ENCODE data around the gene NSUN7.

Gene NSUN7

DNA sequence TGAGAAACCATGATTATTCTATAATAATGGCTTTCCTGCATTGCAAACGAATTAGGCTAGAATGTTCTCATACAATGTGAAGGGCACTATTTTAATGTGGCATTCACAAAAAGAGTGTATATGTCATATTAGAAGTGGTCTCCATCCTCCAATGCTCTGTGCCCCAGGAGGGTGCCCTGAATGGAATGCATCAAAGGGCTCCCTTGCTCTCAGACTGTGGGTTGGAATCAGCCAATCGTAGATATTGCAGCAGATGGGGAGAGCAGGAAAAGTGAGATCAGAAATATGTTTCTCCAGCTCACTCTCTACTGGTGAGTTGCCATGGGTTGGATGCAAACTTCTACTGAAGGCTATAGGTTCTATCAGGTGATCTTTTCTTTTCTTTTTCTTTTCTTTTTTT is 11.9 kb upstream of the NSUN7 start:
- intact Hi-C loops (cut with DNase I; ENCODE audit: low total_unique reads) = no loop called here
- no peak overlapping the region for H3K27ac ChIP-seq
- TF ChIP-seq, protein P1, sequence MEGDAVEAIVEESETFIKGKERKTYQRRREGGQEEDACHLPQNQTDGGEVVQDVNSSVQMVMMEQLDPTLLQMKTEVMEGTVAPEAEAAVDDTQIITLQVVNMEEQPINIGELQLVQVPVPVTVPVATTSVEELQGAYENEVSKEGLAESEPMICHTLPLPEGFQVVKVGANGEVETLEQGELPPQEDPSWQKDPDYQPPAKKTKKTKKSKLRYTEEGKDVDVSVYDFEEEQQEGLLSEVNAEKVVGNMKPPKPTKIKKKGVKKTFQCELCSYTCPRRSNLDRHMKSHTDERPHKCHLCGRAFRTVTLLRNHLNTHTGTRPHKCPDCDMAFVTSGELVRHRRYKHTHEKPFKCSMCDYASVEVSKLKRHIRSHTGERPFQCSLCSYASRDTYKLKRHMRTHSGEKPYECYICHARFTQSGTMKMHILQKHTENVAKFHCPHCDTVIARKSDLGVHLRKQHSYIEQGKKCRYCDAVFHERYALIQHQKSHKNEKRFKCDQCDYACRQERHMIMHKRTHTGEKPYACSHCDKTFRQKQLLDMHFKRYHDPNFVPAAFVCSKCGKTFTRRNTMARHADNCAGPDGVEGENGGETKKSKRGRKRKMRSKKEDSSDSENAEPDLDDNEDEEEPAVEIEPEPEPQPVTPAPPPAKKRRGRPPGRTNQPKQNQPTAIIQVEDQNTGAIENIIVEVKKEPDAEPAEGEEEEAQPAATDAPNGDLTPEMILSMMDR (IDR thresholded peaks at IDR 0.05) = no peak

DNA sequence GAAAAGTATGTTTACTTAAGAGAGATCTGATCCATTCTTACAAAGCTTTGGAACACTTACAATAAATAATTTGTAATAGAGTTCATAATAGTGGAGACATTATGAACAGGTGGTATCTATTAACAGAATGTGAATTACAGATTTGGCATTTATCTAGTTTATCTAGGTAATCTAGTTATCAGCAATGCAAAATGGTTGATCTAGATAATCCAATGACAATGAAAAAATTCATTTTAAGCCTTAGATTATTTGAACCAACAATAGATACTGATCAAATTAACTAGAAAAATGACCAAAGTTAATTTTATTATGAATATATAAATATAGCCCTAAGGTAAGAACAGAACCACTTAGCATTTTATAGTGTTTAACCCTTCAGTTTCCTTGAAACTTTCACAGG is 10.4 kb upstream of the NSUN7 start:
- intact Hi-C loops (cut with DNase I; ENCODE audit: low total_unique reads) = no loop called here
- H3K36me3 ChIP-seq = no peaks in the 10 kb centered on the region
- no peak overlapping the region for H3K4me3 ChIP-seq
- H3K4me1 ChIP-seq = no peaks in the 10 kb centered on the region
- DNase-seq = no peak
- H3K27ac ChIP-seq = no peak overlapping the region
- no peaks in the 10 kb centered on the region for H3K27me3 ChIP-seq
- TF ChIP-seq, protein P1 (IDR thresholded peaks at IDR 0.05) = no peak
- H3K9me3 ChIP-seq = no peaks in the 10 kb centered on the region

More for the DNA sequence above, 11.9 kb upstream of the NSUN7 start:
- H3K9me3 ChIP-seq = no peaks in the 10 kb centered on the region
- DNase-seq = no peak
- H3K4me1 ChIP-seq = no peaks in the 10 kb centered on the region
- H3K4me3 ChIP-seq = no peak overlapping the region
- H3K36me3 ChIP-seq = no peaks in the 10 kb centered on the region
- H3K27me3 ChIP-seq = no peaks in the 10 kb centered on the region

DNA sequence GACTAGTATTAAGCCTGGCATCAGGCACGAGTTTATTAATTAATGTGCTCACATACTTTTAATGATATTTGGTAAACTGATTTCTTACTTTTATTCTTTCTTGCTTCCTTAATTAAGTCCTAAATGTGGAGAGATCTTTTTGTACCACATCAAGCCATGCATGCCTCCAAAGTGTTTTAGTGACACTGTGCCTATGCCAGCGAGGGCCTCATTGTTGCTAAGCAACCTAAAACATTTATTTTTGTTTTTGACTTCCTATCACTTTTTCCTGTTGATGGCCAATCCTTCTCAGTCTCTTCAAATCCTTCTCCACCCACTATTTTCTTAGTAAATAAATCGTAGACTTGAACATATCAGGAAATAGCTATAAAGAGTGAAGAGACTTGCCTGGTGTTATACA is 5.5 kb upstream of the NSUN7 start:
- Histone ChIP-seq H3K27me3 (no peaks in the 10 kb centered on the region), H3K27ac (no peak overlapping the region), H3K4me1 (no peaks in the 10 kb centered on the region), H3K9me3 (no peaks in the 10 kb centered on the region), H3K36me3 (no peaks in the 10 kb centered on the region), H3K4me3 (no peak overlapping the region)
- TF ChIP-seq, protein P1 (IDR thresholded peaks at IDR 0.05) = no peak
- DNase-seq = no peak
- intact Hi-C loops (cut with DNase I; ENCODE audit: low total_unique reads) = loop anchor here (10.0 kb wide), 1 partner anchor 161 kb away; no protein-coding TSS in a partner anchor

DNA sequence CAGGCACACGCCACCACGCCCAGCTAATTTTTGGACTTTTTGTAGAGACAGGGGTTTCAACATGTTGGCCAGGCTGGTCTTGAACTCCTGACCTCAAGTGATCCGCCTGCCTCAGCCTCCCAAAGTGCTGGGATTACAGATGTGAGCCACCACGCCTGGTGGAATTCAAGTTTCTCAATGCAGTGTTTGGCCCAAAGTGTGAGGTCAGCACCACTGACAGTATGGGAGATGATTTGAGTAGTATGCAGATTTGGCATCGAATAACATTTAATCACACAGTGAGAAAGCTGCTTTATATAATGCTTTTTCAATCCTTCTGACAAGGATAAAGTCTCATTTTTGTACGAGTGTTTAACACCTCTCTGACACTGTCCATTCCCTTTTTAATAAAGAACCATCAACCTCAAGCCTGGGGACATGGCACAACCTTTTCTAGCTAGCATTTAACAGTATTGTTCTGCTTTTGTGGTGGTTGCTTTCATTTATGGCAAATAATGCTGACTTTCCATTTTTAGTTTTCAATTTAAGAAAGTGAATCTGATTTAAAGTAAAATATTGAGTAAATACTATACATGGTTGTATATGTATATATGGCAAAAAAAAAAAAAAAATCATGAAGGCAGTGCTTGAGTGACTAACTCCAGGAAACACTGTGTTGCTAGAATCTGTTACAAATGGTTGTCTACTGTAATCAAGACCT is 4.3 kb upstream of the NSUN7 start:
- intact Hi-C loops (cut with DNase I; ENCODE audit: low total_unique reads) = loop anchor here (10.0 kb wide), 1 partner anchor 159 kb away; no protein-coding TSS in a partner anchor
- no peak overlapping the region for H3K27ac ChIP-seq
- H3K4me3 ChIP-seq = no peak overlapping the region
- no peak for DNase-seq
- TF ChIP-seq, protein P1 (IDR thresholded peaks at IDR 0.05) = no peak
- H3K27me3 ChIP-seq = no peaks in the 10 kb centered on the region
- H3K36me3 ChIP-seq = no peaks in the 10 kb centered on the region
- H3K4me1 ChIP-seq = peaks cover 0 to 7% (median 2%) of the 10 kb centered on the region in 4 donors
- no peaks in the 10 kb centered on the region for H3K9me3 ChIP-seq

DNA sequence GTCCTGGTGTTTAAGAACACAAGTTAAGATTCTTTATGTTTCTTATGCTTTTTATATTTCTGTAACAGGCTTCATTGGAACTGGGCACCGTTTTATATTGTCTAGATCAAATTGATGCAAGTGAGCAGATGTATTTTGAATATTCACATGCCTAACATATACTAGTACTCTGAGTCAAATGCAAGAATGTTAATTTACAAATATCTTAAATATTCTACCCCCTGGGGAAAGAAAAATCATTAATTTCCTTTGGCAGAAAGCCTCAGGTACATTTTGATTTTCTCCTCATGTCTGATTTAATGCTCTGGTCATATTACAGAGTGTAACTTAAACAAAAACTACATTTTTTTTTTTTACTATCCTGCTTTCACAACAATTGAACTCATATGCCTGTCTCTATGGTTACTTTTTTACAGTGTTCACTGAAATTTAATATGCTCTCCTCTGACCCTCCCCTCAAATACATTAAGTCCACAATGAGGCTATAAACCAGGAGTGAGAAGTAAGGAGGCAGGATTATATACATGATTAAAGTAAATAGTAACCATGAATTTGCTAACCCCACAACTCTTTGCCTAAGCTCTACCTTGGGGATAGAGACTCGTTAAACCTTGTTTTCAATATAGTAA is 2.4 kb upstream of the NSUN7 start:
- no peaks in the 10 kb centered on the region for H3K27me3 ChIP-seq
- peaks cover 0 to 14% (median 2%) of the 10 kb centered on the region in 4 donors for H3K4me1 ChIP-seq
- TF ChIP-seq, protein P1 (IDR thresholded peaks at IDR 0.05) = no peak
- intact Hi-C loops (cut with DNase I; ENCODE audit: low total_unique reads) = loop anchor here (10.0 kb wide), 1 partner anchor 157 kb away; no protein-coding TSS in a partner anchor
- no peak overlapping the region for H3K4me3 ChIP-seq
- H3K9me3 ChIP-seq = no peaks in the 10 kb centered on the region
- DNase-seq = no peak
- H3K36me3 ChIP-seq = no peaks in the 10 kb centered on the region
- H3K27ac ChIP-seq = no peak overlapping the region

Data from tibial artery (tissue), 4 donors.